Measurements from ENCODE around the gene LEPROT.

DNA sequence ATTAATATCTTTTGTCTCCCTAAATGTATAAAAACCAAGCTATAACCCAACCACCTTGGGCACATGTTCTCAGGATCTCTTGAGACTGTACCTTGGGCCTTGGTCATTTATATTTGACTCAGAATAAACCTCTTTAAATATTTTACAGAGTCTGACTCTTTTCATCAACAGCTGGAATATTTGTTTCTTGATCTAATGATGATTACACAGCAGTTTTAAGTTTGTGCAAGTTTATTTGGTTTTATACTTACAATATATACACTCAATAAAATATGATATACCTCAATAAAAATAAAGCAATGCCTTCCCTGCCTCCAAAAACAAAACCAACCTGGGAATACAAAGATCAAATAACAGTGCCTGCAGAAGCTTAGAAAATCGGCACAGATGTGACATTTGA lies 22.0 kb downstream of the LEPROT start:
- TF ChIP-seq EZH2 (IDR thresholded peaks at IDR 0.05) (no peak), EZH2phosphoT487 (IDR thresholded peaks at IDR 0.05) (no peak)
- TF ChIP-seq, protein P1, sequence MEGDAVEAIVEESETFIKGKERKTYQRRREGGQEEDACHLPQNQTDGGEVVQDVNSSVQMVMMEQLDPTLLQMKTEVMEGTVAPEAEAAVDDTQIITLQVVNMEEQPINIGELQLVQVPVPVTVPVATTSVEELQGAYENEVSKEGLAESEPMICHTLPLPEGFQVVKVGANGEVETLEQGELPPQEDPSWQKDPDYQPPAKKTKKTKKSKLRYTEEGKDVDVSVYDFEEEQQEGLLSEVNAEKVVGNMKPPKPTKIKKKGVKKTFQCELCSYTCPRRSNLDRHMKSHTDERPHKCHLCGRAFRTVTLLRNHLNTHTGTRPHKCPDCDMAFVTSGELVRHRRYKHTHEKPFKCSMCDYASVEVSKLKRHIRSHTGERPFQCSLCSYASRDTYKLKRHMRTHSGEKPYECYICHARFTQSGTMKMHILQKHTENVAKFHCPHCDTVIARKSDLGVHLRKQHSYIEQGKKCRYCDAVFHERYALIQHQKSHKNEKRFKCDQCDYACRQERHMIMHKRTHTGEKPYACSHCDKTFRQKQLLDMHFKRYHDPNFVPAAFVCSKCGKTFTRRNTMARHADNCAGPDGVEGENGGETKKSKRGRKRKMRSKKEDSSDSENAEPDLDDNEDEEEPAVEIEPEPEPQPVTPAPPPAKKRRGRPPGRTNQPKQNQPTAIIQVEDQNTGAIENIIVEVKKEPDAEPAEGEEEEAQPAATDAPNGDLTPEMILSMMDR (IDR thresholded peaks at IDR 0.05): no peak
